Hypothalamus (tissue), 51 donors: ENCODE results near the gene VPS4A.

Experiments
- DNase-seq, 51 donors: peaks; one replicate each; lab custom pipeline; 2025; lab: John Stamatoyannopoulos, UW

VPS4A gene

GRCh38 chr16:69306031-69306430 lies 5.1 kb upstream of the VPS4A start:
- DNase-seq: no peak

- DNase-seq: no peak
Measured at GRCh38 chr16:69307091-69307490, 4.1 kb upstream of the VPS4A start.

- no peak for DNase-seq
Measured at GRCh38 chr16:69307856-69308255, 3.3 kb upstream of the VPS4A start.

GRCh38 chr16:69309316-69309715 lies 1.8 kb upstream of the VPS4A start:
- DNase-seq: peak in 38 of 51 donors; percentile 7 to 83 (median 54)

- peak in 3 of 51 donors; percentile 40 to 46 (median 41) for DNase-seq
Measured at GRCh38 chr16:69311533-69312387, 610 bp downstream of the VPS4A start.

- DNase-seq: no peak
Measured at GRCh38 chr16:69313469-69313868, 2.3 kb downstream of the VPS4A start.

- DNase-seq: peak in 1 of 51 donors; percentile 28
Measured at GRCh38 chr16:69314534-69314933, 3.4 kb downstream of the VPS4A start.

- no peak for DNase-seq
Measured at GRCh38 chr16:69315486-69316311, 4.5 kb downstream of the VPS4A start.

GRCh38 chr16:69316595-69317034 lies 5.5 kb downstream of the VPS4A start:
- DNase-seq: no peak

GRCh38 chr16:69318177-69318910 lies 7.2 kb downstream of the VPS4A start:
- no peak for DNase-seq

GRCh38 chr16:69318911-69319289 lies 7.8 kb downstream of the VPS4A start:
- no peak for DNase-seq

- DNase-seq: no peak
Measured at GRCh38 chr16:69319381-69319780, 8.2 kb downstream of the VPS4A start.

GRCh38 chr16:69319826-69320739 lies 8.9 kb downstream of the VPS4A start:
- DNase-seq: no peak

GRCh38 chr16:69320740-69321073 lies 9.6 kb downstream of the VPS4A start:
- no peak for DNase-seq

- DNase-seq: no peak
Measured at GRCh38 chr16:69321080-69321479, 9.9 kb downstream of the VPS4A start.

GRCh38 chr16:69322343-69322742 lies 11.2 kb downstream of the VPS4A start:
- DNase-seq: no peak

- DNase-seq: no peak
Measured at GRCh38 chr16:69323415-69323814, 12.3 kb downstream of the VPS4A start.

- peak in 24 of 51 donors; percentile 4 to 59 (median 26) for DNase-seq
Measured at GRCh38 chr16:69324013-69324531, 12.9 kb downstream of the VPS4A start.

- no peak for DNase-seq
Measured at GRCh38 chr16:69324585-69325253, 13.6 kb downstream of the VPS4A start.
